OCI-LY3 (cell line): ENCODE measurements around the gene CCDC38.

Source experiments
- EZH2phosphoT487 ChIP-seq: fragments of 200-600 bp; shearing (Covaris generic); IDR thresholded peaks from 2 replicates; pipeline ENCODE4 v1.6.1; 2018; ENCODE audit warnings: antibody characterized with exemption, mixed run types, low read depth
- TF ChIP-seq, protein P1 (sequence below): fragments of 200-600, 300-600 bp; sonication (generic); IDR thresholded peaks from 2 replicates; pipeline ENCODE4 v1.5.1; 2014; ENCODE audit warnings: antibody characterized with exemption, low read length, low read depth

DNA sequence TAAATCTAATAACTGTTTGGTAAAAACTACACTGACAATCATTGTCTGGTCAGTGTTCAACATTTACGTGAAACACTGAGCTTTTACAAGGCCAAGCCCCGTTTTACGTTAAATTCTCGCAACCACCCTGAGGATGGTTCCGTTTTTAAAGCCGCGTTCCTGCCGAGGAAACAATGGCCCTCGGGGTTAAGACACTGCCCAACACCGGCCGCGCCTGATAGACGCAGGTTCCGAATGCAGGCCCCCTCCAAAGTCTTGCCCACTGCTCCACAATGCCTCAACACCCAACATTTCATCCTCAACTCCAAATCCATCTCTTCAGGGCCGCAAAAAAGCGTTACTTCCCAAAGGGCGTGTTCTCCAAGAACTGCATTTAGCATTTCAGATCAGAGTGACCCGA lies 84.6 kb downstream of the CCDC38 start:
- TF ChIP-seq, protein P1, sequence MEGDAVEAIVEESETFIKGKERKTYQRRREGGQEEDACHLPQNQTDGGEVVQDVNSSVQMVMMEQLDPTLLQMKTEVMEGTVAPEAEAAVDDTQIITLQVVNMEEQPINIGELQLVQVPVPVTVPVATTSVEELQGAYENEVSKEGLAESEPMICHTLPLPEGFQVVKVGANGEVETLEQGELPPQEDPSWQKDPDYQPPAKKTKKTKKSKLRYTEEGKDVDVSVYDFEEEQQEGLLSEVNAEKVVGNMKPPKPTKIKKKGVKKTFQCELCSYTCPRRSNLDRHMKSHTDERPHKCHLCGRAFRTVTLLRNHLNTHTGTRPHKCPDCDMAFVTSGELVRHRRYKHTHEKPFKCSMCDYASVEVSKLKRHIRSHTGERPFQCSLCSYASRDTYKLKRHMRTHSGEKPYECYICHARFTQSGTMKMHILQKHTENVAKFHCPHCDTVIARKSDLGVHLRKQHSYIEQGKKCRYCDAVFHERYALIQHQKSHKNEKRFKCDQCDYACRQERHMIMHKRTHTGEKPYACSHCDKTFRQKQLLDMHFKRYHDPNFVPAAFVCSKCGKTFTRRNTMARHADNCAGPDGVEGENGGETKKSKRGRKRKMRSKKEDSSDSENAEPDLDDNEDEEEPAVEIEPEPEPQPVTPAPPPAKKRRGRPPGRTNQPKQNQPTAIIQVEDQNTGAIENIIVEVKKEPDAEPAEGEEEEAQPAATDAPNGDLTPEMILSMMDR = no peak
- TF ChIP-seq EZH2phosphoT487 = no peak
